ENCODE data around the gene GLE1. TPM values are rescaled to one million over a fixed set of nuclear protein-coding genes. Genes with fewer than 3 reads are reported as not detected.

The GLE1 gene
- total RNA-seq (2014; rRNA removed; shearing (Covaris generic)): 42.2 and 43.3 TPM in 2 replicates
- 31.2 and 40.8 TPM in 2 replicates for polyA plus RNA-seq (2015; cell fraction: cytosol; rRNA removed)
- polyA plus RNA-seq (2015; cell fraction: nucleus; rRNA removed): 21.8 and 23.2 TPM in 2 replicates

- in situ Hi-C loops (cut with HindIII; ENCODE audit: low pct_unique_long_range_greater_than_20kb, low sequenced_read_pairs): no loop called here
- DNase-seq (ENCODE audit: low read depth, low spot score): peak; percentile 90
Observed at GRCh38 chr9:128504485-128505413, at the start of gene GLE1. Gene GLE1, plus strand, starts transcription at chr9:128504719. Its CDS starts 87 bp downstream, at chr9:128504806.

GRCh38 chr9:128454991-128455390 lies 49.5 kb upstream of the GLE1 start:
- no peak for DNase-seq (ENCODE audit: low read depth, low spot score)
- in situ Hi-C loops (cut with HindIII; ENCODE audit: low pct_unique_long_range_greater_than_20kb, low sequenced_read_pairs): no loop called here

- peak; percentile 97 for DNase-seq (ENCODE audit: low read depth, low spot score)
- in situ Hi-C loops (cut with HindIII; ENCODE audit: low pct_unique_long_range_greater_than_20kb, low sequenced_read_pairs): no loop called here
Observed at GRCh38 chr9:128455849-128456612, 48.5 kb upstream of the GLE1 start, which contains the start of gene ODF2. Gene ODF2, plus strand, starts transcription at chr9:128456006. Its CDS starts 86 bp downstream, at chr9:128456092.

- in situ Hi-C loops (cut with HindIII; ENCODE audit: low pct_unique_long_range_greater_than_20kb, low sequenced_read_pairs): no loop called here
- peak; percentile 73 for DNase-seq (ENCODE audit: low read depth, low spot score)
Observed at GRCh38 chr9:128456613-128457061, 47.9 kb upstream of the GLE1 start.

GRCh38 chr9:128457207-128457606 lies 47.3 kb upstream of the GLE1 start:
- in situ Hi-C loops (cut with HindIII; ENCODE audit: low pct_unique_long_range_greater_than_20kb, low sequenced_read_pairs): no loop called here
- no peak for DNase-seq (ENCODE audit: low read depth, low spot score)

GRCh38 chr9:128459011-128459410 lies 45.5 kb upstream of the GLE1 start:
- in situ Hi-C loops (cut with HindIII; ENCODE audit: low pct_unique_long_range_greater_than_20kb, low sequenced_read_pairs): no loop called here
- no peak for DNase-seq (ENCODE audit: low read depth, low spot score)

GRCh38 chr9:128469070-128469469 lies 35.4 kb upstream of the GLE1 start:
- DNase-seq (ENCODE audit: low read depth, low spot score): no peak
- in situ Hi-C loops (cut with HindIII; ENCODE audit: low pct_unique_long_range_greater_than_20kb, low sequenced_read_pairs): no loop called here

- peak; percentile 45 for DNase-seq (ENCODE audit: low read depth, low spot score)
- in situ Hi-C loops (cut with HindIII; ENCODE audit: low pct_unique_long_range_greater_than_20kb, low sequenced_read_pairs): no loop called here
Observed at GRCh38 chr9:128470560-128470959, 34.0 kb upstream of the GLE1 start.

GRCh38 chr9:128473104-128473503 lies 31.4 kb upstream of the GLE1 start:
- no peak for DNase-seq (ENCODE audit: low read depth, low spot score)
- in situ Hi-C loops (cut with HindIII; ENCODE audit: low pct_unique_long_range_greater_than_20kb, low sequenced_read_pairs): no loop called here

GRCh38 chr9:128475867-128476266 lies 28.7 kb upstream of the GLE1 start:
- in situ Hi-C loops (cut with HindIII; ENCODE audit: low pct_unique_long_range_greater_than_20kb, low sequenced_read_pairs): no loop called here
- no peak for DNase-seq (ENCODE audit: low read depth, low spot score)

GRCh38 chr9:128479262-128479661 lies 25.3 kb upstream of the GLE1 start:
- in situ Hi-C loops (cut with HindIII; ENCODE audit: low pct_unique_long_range_greater_than_20kb, low sequenced_read_pairs): no loop called here
- no peak for DNase-seq (ENCODE audit: low read depth, low spot score)

- in situ Hi-C loops (cut with HindIII; ENCODE audit: low pct_unique_long_range_greater_than_20kb, low sequenced_read_pairs): no loop called here
Observed at GRCh38 chr9:128481561-128481960, 23.0 kb upstream of the GLE1 start.

GRCh38 chr9:128482186-128482585 lies 22.3 kb upstream of the GLE1 start:
- DNase-seq (ENCODE audit: low read depth, low spot score): no peak
- in situ Hi-C loops (cut with HindIII; ENCODE audit: low pct_unique_long_range_greater_than_20kb, low sequenced_read_pairs): no loop called here

More at GRCh38 chr9:128481561-128481960, 23.0 kb upstream of the GLE1 start:
- DNase-seq (ENCODE audit: low read depth, low spot score): no peak

GRCh38 chr9:128484686-128485413 lies 19.7 kb upstream of the GLE1 start:
- in situ Hi-C loops (cut with HindIII; ENCODE audit: low pct_unique_long_range_greater_than_20kb, low sequenced_read_pairs): no loop called here
- no peak for DNase-seq (ENCODE audit: low read depth, low spot score)

- no peak for DNase-seq (ENCODE audit: low read depth, low spot score)
- in situ Hi-C loops (cut with HindIII; ENCODE audit: low pct_unique_long_range_greater_than_20kb, low sequenced_read_pairs): no loop called here
Observed at GRCh38 chr9:128485414-128485855, 19.1 kb upstream of the GLE1 start.

GRCh38 chr9:128486201-128486600 lies 18.3 kb upstream of the GLE1 start:
- in situ Hi-C loops (cut with HindIII; ENCODE audit: low pct_unique_long_range_greater_than_20kb, low sequenced_read_pairs): no loop called here
- no peak for DNase-seq (ENCODE audit: low read depth, low spot score)

- in situ Hi-C loops (cut with HindIII; ENCODE audit: low pct_unique_long_range_greater_than_20kb, low sequenced_read_pairs): no loop called here
- no peak for DNase-seq (ENCODE audit: low read depth, low spot score)
Observed at GRCh38 chr9:128493424-128493823, 11.1 kb upstream of the GLE1 start.

Measured in SK-MEL-5 (cell line).